Peyer's patch (tissue), 4 donors: ENCODE results near the gene KCNJ8. TPM values are rescaled to one million over a fixed set of nuclear protein-coding genes. Genes with fewer than 3 reads are reported as not detected.

Source experiments
- DNase-seq, 3 donors: peaks; one replicate each; pipeline ENCODE4 v3.0.0-alpha.2; 2017 to 2019
- H3K27ac ChIP-seq, 4 donors: fragments of 200-600 bp; sonication (generic); one replicate each; pipeline ENCODE4 v1.5.1; 2016 to 2019
- H3K27me3 ChIP-seq, 2 donors: fragments of 200-600 bp; sonication (generic); one replicate each; pipeline ENCODE4 v1.5.1; 2019
- H3K36me3 ChIP-seq, 3 donors: fragments of 200-600 bp; sonication (generic); one replicate each; pipeline ENCODE4 v1.5.1; 2016 to 2019
- H3K4me1 ChIP-seq, 4 donors: fragments of 200-600 bp; sonication (generic); one replicate each; pipeline ENCODE4 v1.5.1; 2016 to 2019
- H3K4me3 ChIP-seq, 4 donors: fragments of 200-600 bp; sonication (generic); 1 replicate in 3 of 4; 2 replicates in 1 of 4; pipeline ENCODE4 v1.5.1; 2016 to 2019; ENCODE audit warnings: mild to moderate bottlenecking in 1 of 4
- H3K9me3 ChIP-seq, 4 donors: fragments of 200-600 bp; sonication (generic); one replicate each; pipeline ENCODE4 v1.5.1; 2016 to 2019; ENCODE audit warnings: mild to moderate bottlenecking in 1 of 4
- POLR2A ChIP-seq, 2 donors: fragments of 450-650 bp; IDR thresholded peaks; one replicate each; pipeline ENCODE4 v1.5.1; 2017; ENCODE audit warnings: antibody characterized with exemption in 2 of 2, mild to moderate bottlenecking in 2 of 2, moderate library complexity in 2 of 2
- total RNA-seq, 4 donors: library from RNA; depleted of rRNA; stranded (reverse); fragments of >200 nt; gene quantifications; one replicate each; pipeline ENCODE4 v1.1.0, GENCODE V29; 2016
- TF ChIP-seq, protein P1 (sequence below), 6 experiments: fragments of 450-650 bp in 4 of 6; fragments of 200-600 bp in 2 of 6; sonication (generic) in 1 of 6; IDR thresholded peaks; one replicate each; pipeline ENCODE4 v1.5.1; 2017 to 2019; ENCODE audit warnings: antibody characterized with exemption in 6 of 6, mild to moderate bottlenecking in 3 of 6, moderate library complexity in 1 of 6

KCNJ8 gene
- total RNA-seq, 4 donors from 2014 or later, result 1.1 to 6.6 (median 3.1) TPM

DNA sequence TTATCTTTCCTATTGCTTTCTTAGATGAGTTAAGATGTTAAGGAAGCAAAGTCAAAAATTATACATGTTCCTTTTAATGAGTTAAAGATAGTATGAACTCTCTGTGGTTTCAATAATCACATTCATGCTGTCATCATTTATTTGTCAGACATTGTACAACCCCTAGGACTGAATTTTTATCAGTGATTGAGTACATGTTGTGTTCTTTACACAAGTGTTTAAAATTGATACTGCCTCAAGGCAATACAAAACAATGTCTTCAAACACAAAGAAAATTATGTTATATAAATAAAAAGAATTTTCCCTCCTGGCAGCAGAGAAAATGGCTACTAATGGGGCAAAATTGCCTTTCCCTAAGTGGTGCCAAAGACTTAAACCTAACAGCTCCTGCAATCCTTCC is 34.6 kb upstream of the KCNJ8 start:
- Histone ChIP-seq H3K4me1 (no peaks in the 10 kb centered on the region), H3K4me3 (no peak overlapping the region), H3K9me3 (no peaks in the 10 kb centered on the region), H3K36me3 (no peaks in the 10 kb centered on the region), H3K27me3 (no peaks in the 10 kb centered on the region), H3K27ac (no peak overlapping the region)
- no peak for DNase-seq
- no peak for TF ChIP-seq POLR2A (IDR thresholded peaks at IDR 0.05)
- TF ChIP-seq, protein P1, sequence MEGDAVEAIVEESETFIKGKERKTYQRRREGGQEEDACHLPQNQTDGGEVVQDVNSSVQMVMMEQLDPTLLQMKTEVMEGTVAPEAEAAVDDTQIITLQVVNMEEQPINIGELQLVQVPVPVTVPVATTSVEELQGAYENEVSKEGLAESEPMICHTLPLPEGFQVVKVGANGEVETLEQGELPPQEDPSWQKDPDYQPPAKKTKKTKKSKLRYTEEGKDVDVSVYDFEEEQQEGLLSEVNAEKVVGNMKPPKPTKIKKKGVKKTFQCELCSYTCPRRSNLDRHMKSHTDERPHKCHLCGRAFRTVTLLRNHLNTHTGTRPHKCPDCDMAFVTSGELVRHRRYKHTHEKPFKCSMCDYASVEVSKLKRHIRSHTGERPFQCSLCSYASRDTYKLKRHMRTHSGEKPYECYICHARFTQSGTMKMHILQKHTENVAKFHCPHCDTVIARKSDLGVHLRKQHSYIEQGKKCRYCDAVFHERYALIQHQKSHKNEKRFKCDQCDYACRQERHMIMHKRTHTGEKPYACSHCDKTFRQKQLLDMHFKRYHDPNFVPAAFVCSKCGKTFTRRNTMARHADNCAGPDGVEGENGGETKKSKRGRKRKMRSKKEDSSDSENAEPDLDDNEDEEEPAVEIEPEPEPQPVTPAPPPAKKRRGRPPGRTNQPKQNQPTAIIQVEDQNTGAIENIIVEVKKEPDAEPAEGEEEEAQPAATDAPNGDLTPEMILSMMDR (IDR thresholded peaks at IDR 0.05), result no peak

DNA sequence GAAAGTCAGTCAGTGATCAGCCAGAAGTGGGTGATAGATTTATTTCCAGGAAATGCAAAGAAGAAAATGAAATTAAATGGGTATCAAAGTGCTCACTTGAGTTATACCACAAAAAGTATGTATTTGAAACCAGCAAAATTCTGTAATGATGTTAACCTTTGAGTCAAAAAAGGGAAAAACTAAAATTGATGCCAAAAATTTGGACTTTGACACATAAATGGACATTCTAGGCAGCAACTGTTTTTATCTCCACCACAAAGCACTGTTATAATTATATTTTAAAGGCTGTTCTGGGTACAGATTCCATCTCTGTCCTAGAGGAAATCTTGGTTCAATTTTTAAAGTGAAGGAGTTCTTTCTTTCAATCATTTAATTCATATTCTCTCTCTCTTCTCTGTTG is 31.7 kb upstream of the KCNJ8 start:
- H3K36me3 ChIP-seq, result no peaks in the 10 kb centered on the region
- no peaks in the 10 kb centered on the region for H3K27me3 ChIP-seq
- H3K4me3 ChIP-seq, result no peak overlapping the region
- no peaks in the 10 kb centered on the region for H3K9me3 ChIP-seq
- peaks cover 0 to 6% (median 0%) of the 10 kb centered on the region in 4 donors for H3K4me1 ChIP-seq
- TF ChIP-seq, protein P1 (IDR thresholded peaks at IDR 0.05), result no peak
- TF ChIP-seq POLR2A (IDR thresholded peaks at IDR 0.05), result no peak
- no peak for DNase-seq
- H3K27ac ChIP-seq, result no peak overlapping the region

DNA sequence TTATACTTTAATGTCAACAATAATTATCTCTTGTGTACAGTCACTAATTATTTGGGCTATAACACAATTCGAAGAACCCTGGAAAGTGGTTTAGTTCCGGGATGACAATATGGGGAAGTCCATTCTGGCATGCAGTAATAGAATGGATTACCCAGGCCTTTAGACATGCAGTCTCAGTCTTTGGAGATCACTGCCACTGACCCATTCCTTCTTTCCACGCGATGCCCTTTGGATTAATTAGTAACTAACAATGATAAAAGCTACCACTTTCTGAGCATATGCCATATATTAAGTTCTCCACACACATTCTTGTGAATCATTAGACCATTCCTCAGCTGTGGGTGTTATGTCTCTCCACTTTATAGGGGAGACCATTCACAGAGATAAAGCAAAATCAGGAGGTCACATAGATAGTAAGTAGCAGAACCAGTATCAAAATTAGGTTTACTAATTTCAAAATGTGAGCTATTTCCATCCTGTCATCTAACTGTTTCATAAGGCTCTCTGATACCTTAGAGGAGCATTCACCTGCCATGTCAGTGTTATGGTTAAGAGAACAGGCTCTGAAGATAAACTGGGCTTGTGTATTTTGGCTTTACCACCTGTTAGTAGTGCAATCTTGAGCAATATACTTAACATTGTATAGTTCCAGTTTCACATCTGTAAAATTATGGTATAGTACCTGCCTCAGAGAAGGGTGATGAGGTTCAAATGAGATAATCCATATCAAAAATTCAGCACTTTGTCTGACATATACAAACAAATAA is 27.2 kb upstream of the KCNJ8 start:
- no peaks in the 10 kb centered on the region for H3K9me3 ChIP-seq
- peak overlapping the region in 1 of 4 donors; percentile 32 for H3K27ac ChIP-seq
- DNase-seq, result no peak
- no peaks in the 10 kb centered on the region for H3K27me3 ChIP-seq
- H3K36me3 ChIP-seq, result no peaks in the 10 kb centered on the region
- H3K4me1 ChIP-seq, result peaks cover 0 to 12% (median 0%) of the 10 kb centered on the region in 4 donors
- TF ChIP-seq, protein P1 (IDR thresholded peaks at IDR 0.05), result no peak
- TF ChIP-seq POLR2A (IDR thresholded peaks at IDR 0.05), result no peak
- H3K4me3 ChIP-seq, result no peak overlapping the region

DNA sequence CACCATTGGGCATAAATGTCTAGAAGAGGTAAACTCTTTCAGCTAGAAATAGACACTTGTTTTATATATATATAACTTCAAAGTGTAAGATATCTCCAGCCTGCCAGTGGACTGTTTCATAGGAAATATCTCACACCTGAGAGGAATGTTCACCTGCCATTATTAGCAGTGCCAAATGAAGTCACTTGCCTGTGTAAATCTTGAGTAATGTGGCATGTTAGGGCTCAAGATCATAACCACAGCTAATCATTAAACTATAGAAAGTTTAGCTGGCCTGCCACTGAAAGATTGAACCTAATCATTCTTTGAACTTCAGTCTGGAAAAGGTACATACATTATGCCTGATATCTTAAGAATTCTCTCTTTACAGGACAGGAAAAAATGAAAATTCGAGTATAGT is 25.5 kb upstream of the KCNJ8 start:
- TF ChIP-seq, protein P1 (IDR thresholded peaks at IDR 0.05), result no peak
- no peak for TF ChIP-seq POLR2A (IDR thresholded peaks at IDR 0.05)
- no peak for DNase-seq
- H3K9me3 ChIP-seq, result no peaks in the 10 kb centered on the region

DNA sequence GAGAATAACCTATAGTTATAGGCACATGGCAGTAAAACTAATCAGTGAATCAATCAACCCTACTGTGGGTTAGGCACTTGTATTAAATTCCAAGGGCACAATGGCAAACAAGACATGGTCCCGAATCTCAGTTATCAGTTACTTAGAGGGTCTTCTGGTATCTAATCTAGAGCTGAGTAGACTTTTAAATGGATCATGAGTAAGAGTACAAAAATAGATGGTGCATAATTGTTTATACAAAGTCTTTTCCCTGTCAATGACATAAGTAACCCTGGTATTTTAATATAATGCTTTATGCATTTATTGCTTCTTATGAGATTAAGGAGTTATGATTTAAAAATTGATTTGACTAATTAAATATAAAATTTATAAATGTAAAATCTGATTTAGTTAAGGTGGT is 23.0 kb upstream of the KCNJ8 start:
- Histone ChIP-seq H3K4me1 (peaks cover 0 to 12% (median 0%) of the 10 kb centered on the region in 4 donors), H3K9me3 (no peaks in the 10 kb centered on the region), H3K4me3 (no peak overlapping the region), H3K27me3 (no peaks in the 10 kb centered on the region), H3K27ac (no peak overlapping the region), H3K36me3 (no peaks in the 10 kb centered on the region)
- TF ChIP-seq POLR2A (IDR thresholded peaks at IDR 0.05), result no peak
- TF ChIP-seq, protein P1 (IDR thresholded peaks at IDR 0.05), result no peak
- no peak for DNase-seq

More for the DNA sequence above, 25.5 kb upstream of the KCNJ8 start:
- Histone ChIP-seq H3K27me3 (no peaks in the 10 kb centered on the region), H3K4me3 (no peak overlapping the region), H3K36me3 (no peaks in the 10 kb centered on the region), H3K27ac (no peak overlapping the region), H3K4me1 (peaks cover 0 to 12% (median 0%) of the 10 kb centered on the region in 4 donors)
